ENCODE results near the gene IPO5.

IPO5 gene

DNA sequence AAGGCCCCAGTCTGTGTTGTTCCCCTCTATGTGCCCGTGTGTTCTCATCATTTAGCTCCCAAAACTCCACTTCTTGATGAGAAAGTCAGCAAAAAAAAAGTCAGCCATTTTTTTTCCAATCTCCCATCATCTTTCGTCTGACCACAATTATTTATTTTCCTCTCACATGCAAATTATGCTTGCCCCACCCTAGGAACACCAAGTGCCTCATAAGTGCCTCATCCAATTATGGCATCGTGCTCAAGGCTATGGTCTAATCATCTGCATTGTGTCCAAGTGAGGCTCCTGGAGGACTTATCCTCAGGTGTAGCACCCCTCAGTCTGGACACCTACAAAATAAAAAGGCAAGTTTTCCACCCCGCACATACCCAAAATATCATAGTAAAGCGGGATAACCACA lies 20.8 kb upstream of the IPO5 start:
- no peak overlapping the region for H3K4me3 ChIP-seq (ENCODE audit: low read depth in 1 of 2, low read length in 2 of 2)
- no peak for DNase-seq
- H3K27me3 ChIP-seq (ENCODE audit: insufficient read depth, low read length, poor library complexity), result peaks cover 2% of the 10 kb centered on the region
- H3K27ac ChIP-seq (ENCODE audit: low read length), result no peak overlapping the region
- no peak for ATAC-seq (ENCODE audit: insufficient read depth, low read depth)
- TF ChIP-seq EZH2 (IDR thresholded peaks at IDR 0.05; ENCODE audit: borderline replicate concordance, low read depth, low read length, severe bottlenecking), result no peak
- TF ChIP-seq, protein P1, sequence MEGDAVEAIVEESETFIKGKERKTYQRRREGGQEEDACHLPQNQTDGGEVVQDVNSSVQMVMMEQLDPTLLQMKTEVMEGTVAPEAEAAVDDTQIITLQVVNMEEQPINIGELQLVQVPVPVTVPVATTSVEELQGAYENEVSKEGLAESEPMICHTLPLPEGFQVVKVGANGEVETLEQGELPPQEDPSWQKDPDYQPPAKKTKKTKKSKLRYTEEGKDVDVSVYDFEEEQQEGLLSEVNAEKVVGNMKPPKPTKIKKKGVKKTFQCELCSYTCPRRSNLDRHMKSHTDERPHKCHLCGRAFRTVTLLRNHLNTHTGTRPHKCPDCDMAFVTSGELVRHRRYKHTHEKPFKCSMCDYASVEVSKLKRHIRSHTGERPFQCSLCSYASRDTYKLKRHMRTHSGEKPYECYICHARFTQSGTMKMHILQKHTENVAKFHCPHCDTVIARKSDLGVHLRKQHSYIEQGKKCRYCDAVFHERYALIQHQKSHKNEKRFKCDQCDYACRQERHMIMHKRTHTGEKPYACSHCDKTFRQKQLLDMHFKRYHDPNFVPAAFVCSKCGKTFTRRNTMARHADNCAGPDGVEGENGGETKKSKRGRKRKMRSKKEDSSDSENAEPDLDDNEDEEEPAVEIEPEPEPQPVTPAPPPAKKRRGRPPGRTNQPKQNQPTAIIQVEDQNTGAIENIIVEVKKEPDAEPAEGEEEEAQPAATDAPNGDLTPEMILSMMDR (IDR thresholded peaks at IDR 0.05; ENCODE audit: borderline replicate concordance, extremely low read depth, low read length, poor library complexity, severe bottlenecking), result no peak
- no peaks in the 10 kb centered on the region for H3K4me1 ChIP-seq (ENCODE audit: insufficient read depth, low read length)
- no peak overlapping the region for H3K9ac ChIP-seq (ENCODE audit: low read depth, low read length)
- H3K4me2 ChIP-seq (ENCODE audit: insufficient read depth, low read length), result no peak overlapping the region
- no peaks in the 10 kb centered on the region for H3K79me2 ChIP-seq (ENCODE audit: insufficient read depth, low read length)
- H3K9me3 ChIP-seq (ENCODE audit: insufficient read depth, low read length, severe bottlenecking), result no peaks in the 10 kb centered on the region
- H3K36me3 ChIP-seq (ENCODE audit: insufficient read depth, low read length), result no peaks in the 10 kb centered on the region
- no peak overlapping the region for H2AFZ ChIP-seq (ENCODE audit: low read depth, low read length)
- no peaks in the 10 kb centered on the region for H4K20me1 ChIP-seq (ENCODE audit: insufficient read depth, low read length)

DNA sequence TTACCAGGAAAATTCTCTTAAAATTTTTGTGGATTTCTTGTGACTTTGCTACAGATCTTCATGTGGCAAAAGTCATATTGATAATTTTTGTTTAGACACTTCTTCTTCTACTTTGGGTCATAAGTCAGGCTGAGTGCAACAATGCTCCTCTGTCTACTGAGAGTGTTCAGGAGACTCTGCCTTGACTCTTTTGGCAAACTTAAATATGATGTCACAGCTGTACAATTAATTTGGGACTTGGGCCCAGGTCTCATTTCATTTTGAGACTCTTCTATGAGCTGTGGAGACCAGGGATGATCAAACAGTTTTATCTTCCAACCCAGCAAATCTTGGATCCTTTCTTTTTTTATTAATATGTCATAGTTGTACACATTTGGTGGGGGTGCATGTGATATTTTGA lies 19.7 kb upstream of the IPO5 start:
- Histone ChIP-seq H2AFZ (ENCODE audit: low read depth, low read length) (no peak overlapping the region), H3K4me3 (ENCODE audit: low read depth in 1 of 2, low read length in 2 of 2) (no peak overlapping the region), H3K4me1 (ENCODE audit: insufficient read depth, low read length) (no peaks in the 10 kb centered on the region), H3K4me2 (ENCODE audit: insufficient read depth, low read length) (no peak overlapping the region), H3K27me3 (ENCODE audit: insufficient read depth, low read length, poor library complexity) (peaks cover 2% of the 10 kb centered on the region), H3K36me3 (ENCODE audit: insufficient read depth, low read length) (no peaks in the 10 kb centered on the region), H4K20me1 (ENCODE audit: insufficient read depth, low read length) (no peaks in the 10 kb centered on the region), H3K27ac (ENCODE audit: low read length) (no peak overlapping the region), H3K9ac (ENCODE audit: low read depth, low read length) (no peak overlapping the region), H3K9me3 (ENCODE audit: insufficient read depth, low read length, severe bottlenecking) (no peaks in the 10 kb centered on the region), H3K79me2 (ENCODE audit: insufficient read depth, low read length) (no peaks in the 10 kb centered on the region)
- DNase-seq (no peak), ATAC-seq (ENCODE audit: insufficient read depth, low read depth) (no peak)
- TF ChIP-seq EZH2 (IDR thresholded peaks at IDR 0.05; ENCODE audit: borderline replicate concordance, low read depth, low read length, severe bottlenecking), result no peak
- TF ChIP-seq, protein P1 (IDR thresholded peaks at IDR 0.05; ENCODE audit: borderline replicate concordance, extremely low read depth, low read length, poor library complexity, severe bottlenecking), result no peak

DNA sequence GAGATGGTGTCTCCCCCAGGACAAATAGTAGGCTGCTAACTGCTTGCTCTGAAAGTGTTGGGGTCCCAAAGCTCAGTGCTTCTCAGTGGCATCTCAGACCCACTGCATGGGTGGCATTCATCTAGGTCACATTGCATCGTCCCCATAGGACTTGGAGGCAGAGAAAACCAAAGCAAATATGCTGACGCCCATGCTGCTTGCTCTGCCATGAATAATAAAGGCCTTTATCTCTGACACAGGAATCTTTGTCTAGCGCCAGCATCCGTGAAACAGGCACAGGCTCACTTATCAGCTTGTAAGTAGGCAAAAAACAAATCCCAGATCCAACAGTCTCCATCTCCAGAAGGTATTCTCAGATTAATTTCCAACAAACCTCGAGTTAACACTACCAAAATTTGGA lies 18.9 kb upstream of the IPO5 start:
- H2AFZ ChIP-seq (ENCODE audit: low read depth, low read length), result no peak overlapping the region
- ATAC-seq (ENCODE audit: insufficient read depth, low read depth) (no peak), DNase-seq (no peak)
- H3K9me3 ChIP-seq (ENCODE audit: insufficient read depth, low read length, severe bottlenecking), result no peaks in the 10 kb centered on the region
- no peak overlapping the region for H3K9ac ChIP-seq (ENCODE audit: low read depth, low read length)
- H3K4me2 ChIP-seq (ENCODE audit: insufficient read depth, low read length), result no peak overlapping the region
- no peaks in the 10 kb centered on the region for H3K4me1 ChIP-seq (ENCODE audit: insufficient read depth, low read length)
- no peaks in the 10 kb centered on the region for H4K20me1 ChIP-seq (ENCODE audit: insufficient read depth, low read length)
- H3K27me3 ChIP-seq (ENCODE audit: insufficient read depth, low read length, poor library complexity), result peaks cover 2% of the 10 kb centered on the region
- H3K79me2 ChIP-seq (ENCODE audit: insufficient read depth, low read length), result no peaks in the 10 kb centered on the region
- no peaks in the 10 kb centered on the region for H3K36me3 ChIP-seq (ENCODE audit: insufficient read depth, low read length)
- no peak overlapping the region for H3K4me3 ChIP-seq (ENCODE audit: low read depth in 1 of 2, low read length in 2 of 2)
- H3K27ac ChIP-seq (ENCODE audit: low read length), result no peak overlapping the region
- TF ChIP-seq, protein P1 (IDR thresholded peaks at IDR 0.05; ENCODE audit: borderline replicate concordance, extremely low read depth, low read length, poor library complexity, severe bottlenecking), result no peak
- no peak for TF ChIP-seq EZH2 (IDR thresholded peaks at IDR 0.05; ENCODE audit: borderline replicate concordance, low read depth, low read length, severe bottlenecking)

DNA sequence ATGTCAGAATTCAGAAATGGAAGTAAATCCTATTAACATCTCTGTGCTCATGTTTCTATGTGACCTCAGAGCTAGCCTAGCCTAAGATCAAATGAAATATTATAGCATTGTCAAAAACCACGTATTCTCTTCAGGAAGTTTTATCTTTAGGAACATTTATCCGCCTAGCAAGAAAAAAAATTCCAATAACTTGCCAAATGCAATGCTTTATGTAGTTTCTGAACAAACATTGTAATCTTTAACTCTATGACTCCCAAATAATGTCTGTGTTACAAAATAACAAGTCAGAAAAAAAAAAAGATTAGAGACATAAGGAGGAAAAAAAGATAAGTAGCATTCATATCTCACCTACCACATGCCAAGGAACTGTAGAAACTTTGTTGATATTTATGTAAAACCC lies 18.4 kb upstream of the IPO5 start:
- H3K9me3 ChIP-seq (ENCODE audit: insufficient read depth, low read length, severe bottlenecking), result no peaks in the 10 kb centered on the region
- H3K4me2 ChIP-seq (ENCODE audit: insufficient read depth, low read length), result no peak overlapping the region
- no peaks in the 10 kb centered on the region for H3K36me3 ChIP-seq (ENCODE audit: insufficient read depth, low read length)
- TF ChIP-seq, protein P1 (IDR thresholded peaks at IDR 0.05; ENCODE audit: borderline replicate concordance, extremely low read depth, low read length, poor library complexity, severe bottlenecking), result no peak
- TF ChIP-seq EZH2 (IDR thresholded peaks at IDR 0.05; ENCODE audit: borderline replicate concordance, low read depth, low read length, severe bottlenecking), result no peak
- no peaks in the 10 kb centered on the region for H3K79me2 ChIP-seq (ENCODE audit: insufficient read depth, low read length)
- H3K27ac ChIP-seq (ENCODE audit: low read length), result no peak overlapping the region
- no peaks in the 10 kb centered on the region for H4K20me1 ChIP-seq (ENCODE audit: insufficient read depth, low read length)
- H3K4me3 ChIP-seq (ENCODE audit: low read depth in 1 of 2, low read length in 2 of 2), result no peak overlapping the region
- H3K4me1 ChIP-seq (ENCODE audit: insufficient read depth, low read length), result no peaks in the 10 kb centered on the region
- ATAC-seq (ENCODE audit: insufficient read depth, low read depth) (no peak), DNase-seq (no peak)
- no peak overlapping the region for H3K9ac ChIP-seq (ENCODE audit: low read depth, low read length)
- H3K27me3 ChIP-seq (ENCODE audit: insufficient read depth, low read length, poor library complexity), result peaks cover 2% of the 10 kb centered on the region
- H2AFZ ChIP-seq (ENCODE audit: low read depth, low read length), result no peak overlapping the region
